H1 (cell line): ENCODE results near the gene CTNND2. TPM values are rescaled to one million over a fixed set of nuclear protein-coding genes. Genes with fewer than 3 reads are reported as not detected.

Source experiments
- ATF3 ChIP-seq: IDR thresholded peaks from 2 replicates; pipeline ENCODE4 v1.6.1; 2011; ENCODE audit warnings: low read depth, mild to moderate bottlenecking, low read length; ENCODE audit not compliant: insufficient read depth
- EGR1 ChIP-seq: IDR thresholded peaks from 2 replicates; pipeline ENCODE4 v1.6.1; 2011; ENCODE audit warnings: low read depth, low read length, borderline replicate concordance
- POLR2A ChIP-seq, 2 experiments: IDR thresholded peaks; 1 replicate in 1 of 2; 2 replicates in 1 of 2; pipeline ENCODE4 v1.6.1; 2011; ENCODE audit warnings: low read depth in 2 of 2, low read length in 2 of 2, mild to moderate bottlenecking in 2 of 2; ENCODE audit errors: control extremely low read depth in 1 of 2
- TAF7 ChIP-seq: optimal IDR thresholded peaks from 2 replicates; pipeline ENCODE3; 2011; ENCODE audit warnings: low read depth, mild to moderate bottlenecking, inconsistent platforms, low read length, moderate library complexity, borderline replicate concordance
- polyA plus RNA-seq, 7 experiments: library from polyadenylated mRNA; depleted of rRNA in 3 of 7; stranded (reverse) in 5 of 7; unstranded in 2 of 7; fragments of >200 nt in 5 of 7; fragments of 200-250 nt in 2 of 7; gene quantifications; 1 replicate in 5 of 7; 2 replicates in 1 of 7; 4 replicates in 1 of 7; pipeline versions ENCODE4 v1.2.1 to v1.2.3, GENCODE V29; 2011 to 2013; ENCODE audit warnings: missing spikeins in 2 of 7, mixed read lengths in 2 of 7
- total RNA-seq: library from RNA; stranded (reverse); fragmentation: NEBNext Ultra II Directional; extraction: Animal tissue kit (Norgen Biotek cat#: 25700); gene quantifications from 2 replicates; pipeline ENCODE4 v1.2.1, GENCODE V29; 2021

Gene CTNND2
- total and polyA plus RNA-seq, 2 of the 8 experiments (the other 6 are each of a cell fraction or from before 2014, with no cell fraction given) = 7.4 to 14.2 TPM

GRCh38 chr5:11892832-11893231, 11.4 kb downstream of the CTNND2 start (continued):
- TF ChIP-seq TAF7 (no peak), POLR2A (IDR thresholded peaks at IDR 0.05; ENCODE audit: control extremely low read depth in 1 of 2, low read depth in 2 of 2, low read length in 2 of 2) (no peak), ATF3 (no peak), EGR1 (no peak)
